RWPE2 (cell line): ENCODE measurements around the gene TMEM208.

ENCODE experiments used
- ATAC-seq: fragments of 200-7000 bp; cut with Tn5 transposase; 3 replicates; pipeline ENCODE4 v1.9.1; 2021; ENCODE audit warnings: low read depth
- DNase-seq: peaks from one replicate; pipeline ENCODE4 v3.0.0-alpha.2; 2020; ENCODE audit warnings: low spot score
- H3K27ac ChIP-seq: fragments of 450-650 bp; 2 replicates; pipeline ENCODE4 v1.5.1; 2017; ENCODE audit warnings: mild to moderate bottlenecking; ENCODE audit not compliant: poor library complexity, severe bottlenecking
- H3K27me3 ChIP-seq: fragments of 250-450 bp; sonication (Bioruptor Pico); 2 replicates; pipeline ENCODE4 v1.5.1; 2021; ENCODE audit warnings: mild to moderate bottlenecking, moderate library complexity; ENCODE audit not compliant: insufficient read depth, poor library complexity, severe bottlenecking
- H3K36me3 ChIP-seq: fragments of 250-450 bp; sonication (Bioruptor Pico); 2 replicates; pipeline ENCODE4 v1.5.1; 2020; ENCODE audit warnings: low read depth, mild to moderate bottlenecking, moderate library complexity
- H3K4me1 ChIP-seq: fragments of 250-450 bp; sonication (Bioruptor Pico); 2 replicates; pipeline ENCODE4 v1.5.1; 2021; ENCODE audit warnings: mild to moderate bottlenecking, moderate library complexity; ENCODE audit not compliant: insufficient read depth, poor library complexity, severe bottlenecking
- H3K4me3 ChIP-seq: fragments of 250-450 bp; sonication (Bioruptor Pico); 2 replicates; pipeline ENCODE4 v1.5.1; 2021; ENCODE audit warnings: mild to moderate bottlenecking, moderate library complexity; ENCODE audit not compliant: severe bottlenecking
- H3K9me3 ChIP-seq: fragments of 250-450 bp; sonication (Bioruptor Pico); 2 replicates; pipeline ENCODE4 v1.5.1; 2021; ENCODE audit warnings: mild to moderate bottlenecking, moderate library complexity; ENCODE audit not compliant: severe bottlenecking
- CTCF ChIP-seq: fragments of 450-650 bp; IDR thresholded peaks from one replicate; pipeline ENCODE4 v1.5.1; 2017; ENCODE audit warnings: mild to moderate bottlenecking, moderate library complexity; ENCODE audit not compliant: poor library complexity, severe bottlenecking

The TMEM208 gene

GRCh38 chr16:67264866-67265265 is 37.9 kb downstream of the TMEM208 start:
- no peaks in the 10 kb centered on the region for H3K9me3 ChIP-seq
- no peak overlapping the region for H3K4me3 ChIP-seq
- H3K4me1 ChIP-seq: peaks cover 2% of the 10 kb centered on the region
- no peak for ATAC-seq
- no peak for TF ChIP-seq CTCF
- DNase-seq: peak; percentile 13
- no peaks in the 10 kb centered on the region for H3K36me3 ChIP-seq
- H3K27ac ChIP-seq: no peak overlapping the region
- no peaks in the 10 kb centered on the region for H3K27me3 ChIP-seq

- Histone ChIP-seq H3K4me1 (peaks cover 2% of the 10 kb centered on the region), H3K27me3 (no peaks in the 10 kb centered on the region), H3K36me3 (no peaks in the 10 kb centered on the region), H3K9me3 (no peaks in the 10 kb centered on the region), H3K27ac (no peak overlapping the region), H3K4me3 (no peak overlapping the region)
- TF ChIP-seq CTCF: no peak
- ATAC-seq (no peak; the same call in 2 of the 3 replicates), DNase-seq (peak; percentile 33)
Observed at GRCh38 chr16:67265834-67266233, 38.9 kb downstream of the TMEM208 start.

GRCh38 chr16:67268136-67268579 is 41.2 kb downstream of the TMEM208 start:
- DNase-seq: peak; percentile 64
- no peak overlapping the region for H3K27ac ChIP-seq
- H3K36me3 ChIP-seq: no peaks in the 10 kb centered on the region
- H3K4me1 ChIP-seq: peaks cover 2% of the 10 kb centered on the region
- no peaks in the 10 kb centered on the region for H3K27me3 ChIP-seq
- H3K4me3 ChIP-seq: no peak overlapping the region
- peak; percentile 54 for ATAC-seq
- TF ChIP-seq CTCF: no peak
- H3K9me3 ChIP-seq: no peaks in the 10 kb centered on the region

GRCh38 chr16:67269766-67270165 is 42.8 kb downstream of the TMEM208 start:
- Histone ChIP-seq H3K27me3 (no peaks in the 10 kb centered on the region), H3K36me3 (peaks cover 4% of the 10 kb centered on the region), H3K4me3 (no peak overlapping the region), H3K4me1 (peaks cover 2% of the 10 kb centered on the region), H3K9me3 (no peaks in the 10 kb centered on the region), H3K27ac (no peak overlapping the region)
- peak; percentile 19; the same call in 1 of the 3 replicates for ATAC-seq
- no peak for TF ChIP-seq CTCF
- peak; percentile 44 for DNase-seq

GRCh38 chr16:67270931-67271338 is 44.0 kb downstream of the TMEM208 start:
- no peak overlapping the region for H3K27ac ChIP-seq
- H3K4me1 ChIP-seq: peaks cover 2% of the 10 kb centered on the region
- DNase-seq (peak; percentile 62), ATAC-seq (no peak; the same call in 1 of the 3 replicates)
- H3K36me3 ChIP-seq: peaks cover 13% of the 10 kb centered on the region
- H3K9me3 ChIP-seq: no peaks in the 10 kb centered on the region
- no peaks in the 10 kb centered on the region for H3K27me3 ChIP-seq
- no peak overlapping the region for H3K4me3 ChIP-seq
- TF ChIP-seq CTCF: no peak
